NCI-H146 treated with DMSO at 0.1 percent for 48 hours (cell line): Measurements from ENCODE around the gene AP3S2.
"Not testable (repeated sequence)": the region's sequence is repeated elsewhere in the genome, so short reads cannot be mapped to it uniquely, and the experiment has no call there.

Experiments used
- DNase-seq: peaks from one replicate; lab custom pipeline; 2025; ENCODE audit not compliant: unreplicated experiment; lab: John Stamatoyannopoulos, UW

Gene AP3S2

DNA sequence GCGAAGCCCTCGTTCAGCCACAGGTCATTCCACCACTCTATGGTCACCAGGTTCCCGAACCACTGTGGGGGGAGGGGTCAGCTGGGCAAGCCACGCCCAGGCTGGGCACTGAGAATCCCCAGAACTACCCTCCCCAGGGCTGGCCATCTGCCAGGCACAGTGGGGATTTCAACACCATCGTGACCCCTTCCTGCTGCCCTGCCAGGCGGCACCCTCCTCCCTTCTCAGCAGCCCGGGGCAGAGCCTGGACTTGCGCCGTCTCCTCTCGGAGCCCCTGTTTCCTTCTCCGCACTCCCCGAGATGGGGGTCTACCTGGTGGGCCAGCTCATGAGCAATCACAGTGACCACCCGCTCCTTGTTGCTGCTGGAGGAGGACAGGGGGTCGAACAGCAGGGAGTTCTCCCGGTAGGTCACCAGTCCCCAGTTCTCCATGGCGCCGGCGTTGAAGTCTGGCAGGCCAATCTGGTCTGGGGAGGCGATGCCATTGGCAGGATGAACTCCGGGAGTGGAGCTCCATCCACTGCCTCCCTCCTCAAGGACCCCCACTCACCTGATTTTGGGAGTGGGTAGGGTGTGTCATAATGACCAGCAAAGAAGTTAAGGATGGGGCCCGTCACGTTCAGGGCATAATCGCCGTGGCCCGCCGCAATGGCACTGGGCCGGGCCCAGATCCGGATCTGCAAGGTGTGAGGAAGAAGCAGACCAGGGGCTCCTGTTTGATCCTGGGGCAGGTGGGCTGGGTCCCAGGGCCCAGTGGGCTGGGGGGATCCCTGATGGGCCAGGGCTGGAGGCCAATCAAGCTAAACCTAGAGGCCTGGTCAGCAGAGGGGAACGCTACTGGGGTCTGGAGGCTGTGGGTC lies 89.6 kb downstream of the AP3S2 start:
- DNase-seq: no peak

DNA sequence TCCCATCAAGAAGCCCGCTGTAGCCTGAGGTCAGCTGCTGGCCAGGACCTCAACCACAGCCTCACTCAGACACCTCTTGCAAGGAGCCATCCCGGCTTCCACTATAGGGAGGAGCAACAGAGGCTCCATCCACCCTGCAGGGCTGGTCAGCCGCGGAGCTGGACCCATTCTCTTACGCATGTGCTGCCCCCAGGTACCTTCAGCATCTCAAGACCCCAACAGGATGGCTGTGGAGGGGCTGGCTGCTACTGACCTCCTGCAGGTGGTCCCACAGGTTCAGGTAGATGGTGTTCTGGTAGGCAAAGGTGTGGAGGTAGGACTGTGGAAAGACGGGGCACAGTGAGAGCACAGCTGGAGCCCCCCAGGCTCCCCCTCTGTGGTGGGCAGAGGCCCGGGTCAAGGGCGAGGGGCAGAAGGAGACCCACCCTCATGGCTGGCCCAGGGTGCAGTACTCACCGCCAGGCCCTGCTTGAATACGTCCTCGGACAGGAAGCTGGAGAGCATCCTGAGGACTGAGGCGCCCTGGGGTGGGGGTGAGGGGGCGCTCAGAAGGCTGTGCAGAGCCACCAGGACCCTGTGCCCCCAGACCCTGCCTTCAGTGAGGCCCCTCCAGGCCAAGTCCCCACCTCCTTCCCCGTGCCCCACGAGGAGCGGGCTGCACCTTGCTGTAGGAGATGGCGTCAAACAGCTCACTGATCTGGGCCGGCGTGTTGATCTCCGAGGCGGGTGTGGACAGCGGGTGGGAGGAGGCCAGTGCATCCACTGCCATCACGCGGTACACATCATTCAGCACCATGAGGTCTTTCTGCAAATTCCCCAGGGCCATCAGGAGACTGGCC lies 90.6 kb downstream of the AP3S2 start:
- DNase-seq: no peak

DNA sequence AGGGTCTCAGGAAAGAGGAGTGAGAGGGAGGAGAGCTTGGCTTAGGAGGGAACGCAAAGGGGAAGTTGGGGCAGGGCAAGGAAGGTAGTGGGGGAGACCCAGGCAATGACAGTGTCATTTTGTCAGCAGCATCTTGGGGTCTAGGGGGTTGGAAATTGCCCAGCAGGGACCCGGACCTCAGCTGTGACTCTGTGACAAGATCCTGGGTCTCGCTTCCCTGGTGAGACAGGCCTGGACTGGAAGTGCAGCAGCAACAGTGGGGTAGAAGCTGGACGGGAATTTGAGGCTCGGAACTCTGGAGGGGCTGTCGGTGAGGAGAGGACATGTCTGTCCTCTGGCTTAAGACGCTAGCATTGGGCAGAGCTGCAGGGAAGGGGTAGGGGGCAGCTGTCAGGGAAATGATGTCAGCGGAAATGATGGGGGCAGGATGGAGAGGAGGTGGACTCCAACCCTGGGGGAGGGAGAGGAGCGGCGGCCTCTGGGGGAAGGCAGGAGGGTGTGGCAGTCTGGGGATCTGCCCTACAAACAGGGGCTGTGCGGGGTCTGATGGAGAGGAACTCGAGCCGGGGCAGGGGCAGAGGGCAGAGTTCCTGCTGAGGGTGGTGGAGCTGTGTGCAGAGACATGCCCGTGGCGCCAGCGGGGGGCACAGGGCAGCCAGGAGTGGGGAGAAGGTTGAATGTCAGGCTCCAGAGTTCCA lies 91.4 kb downstream of the AP3S2 start:
- no peak for DNase-seq

DNA sequence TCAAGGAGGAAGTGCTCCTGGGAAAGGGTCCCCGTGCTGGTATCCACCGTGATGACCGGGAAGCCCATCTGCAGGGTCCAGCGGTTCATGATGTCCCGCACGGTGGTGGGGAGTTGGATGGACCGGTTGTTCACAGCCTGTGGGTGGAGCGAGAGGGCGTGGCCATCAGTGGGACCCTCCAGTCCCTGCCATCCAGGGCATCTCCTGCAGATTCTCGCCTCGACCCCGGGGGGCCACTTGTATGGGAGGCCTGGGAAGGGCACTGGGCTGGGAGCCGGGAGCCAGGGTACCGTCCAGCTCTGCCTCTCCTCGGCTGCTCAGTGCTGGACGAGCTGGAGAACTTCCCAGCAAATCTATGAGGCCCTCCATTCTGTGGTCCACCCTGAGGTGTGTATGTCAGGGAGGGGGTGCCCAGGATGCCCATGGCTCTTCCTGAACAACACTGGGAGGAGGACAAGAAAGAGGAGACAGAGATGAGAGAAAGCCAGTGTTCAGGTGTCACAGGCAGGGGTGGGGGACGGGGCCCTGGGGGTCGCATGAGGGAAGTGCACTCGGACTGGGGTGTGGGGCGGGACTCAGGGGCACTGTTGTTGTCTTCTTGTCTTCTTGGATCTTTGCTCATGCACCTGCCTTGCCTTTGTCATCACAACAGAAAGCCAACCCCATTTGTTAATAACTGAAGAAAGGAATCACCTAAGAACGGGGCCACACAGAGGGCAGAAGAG lies 92.2 kb downstream of the AP3S2 start:
- no peak for DNase-seq

DNA sequence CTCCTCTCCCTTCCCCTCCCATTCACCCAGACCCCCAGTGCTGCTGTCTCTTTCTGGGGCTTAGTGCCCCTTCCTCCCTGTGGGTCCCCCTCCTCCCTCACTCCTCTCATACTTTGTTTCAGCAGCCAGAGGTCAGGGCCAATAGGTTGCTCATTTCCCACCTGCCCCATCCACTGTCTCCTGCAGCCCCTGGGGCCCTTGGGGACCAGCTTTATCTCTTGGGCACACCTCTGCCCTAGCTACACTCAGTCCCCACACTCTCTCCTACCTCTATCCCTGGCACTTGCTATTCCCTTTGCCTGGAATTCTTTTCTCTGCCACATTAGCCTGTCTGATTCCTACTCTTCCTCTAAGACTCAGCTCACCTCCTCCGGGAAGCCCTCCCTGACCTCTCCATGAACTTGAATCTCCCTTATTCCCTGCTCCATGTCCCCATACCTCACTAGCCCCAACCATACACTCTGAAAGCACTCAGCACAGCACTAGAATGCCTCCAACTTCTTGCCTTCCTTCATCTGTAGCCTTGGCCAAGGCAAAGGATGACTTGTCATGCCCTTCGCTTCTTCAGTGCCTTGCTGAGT lies 93.8 kb downstream of the AP3S2 start:
- DNase-seq: no peak

DNA sequence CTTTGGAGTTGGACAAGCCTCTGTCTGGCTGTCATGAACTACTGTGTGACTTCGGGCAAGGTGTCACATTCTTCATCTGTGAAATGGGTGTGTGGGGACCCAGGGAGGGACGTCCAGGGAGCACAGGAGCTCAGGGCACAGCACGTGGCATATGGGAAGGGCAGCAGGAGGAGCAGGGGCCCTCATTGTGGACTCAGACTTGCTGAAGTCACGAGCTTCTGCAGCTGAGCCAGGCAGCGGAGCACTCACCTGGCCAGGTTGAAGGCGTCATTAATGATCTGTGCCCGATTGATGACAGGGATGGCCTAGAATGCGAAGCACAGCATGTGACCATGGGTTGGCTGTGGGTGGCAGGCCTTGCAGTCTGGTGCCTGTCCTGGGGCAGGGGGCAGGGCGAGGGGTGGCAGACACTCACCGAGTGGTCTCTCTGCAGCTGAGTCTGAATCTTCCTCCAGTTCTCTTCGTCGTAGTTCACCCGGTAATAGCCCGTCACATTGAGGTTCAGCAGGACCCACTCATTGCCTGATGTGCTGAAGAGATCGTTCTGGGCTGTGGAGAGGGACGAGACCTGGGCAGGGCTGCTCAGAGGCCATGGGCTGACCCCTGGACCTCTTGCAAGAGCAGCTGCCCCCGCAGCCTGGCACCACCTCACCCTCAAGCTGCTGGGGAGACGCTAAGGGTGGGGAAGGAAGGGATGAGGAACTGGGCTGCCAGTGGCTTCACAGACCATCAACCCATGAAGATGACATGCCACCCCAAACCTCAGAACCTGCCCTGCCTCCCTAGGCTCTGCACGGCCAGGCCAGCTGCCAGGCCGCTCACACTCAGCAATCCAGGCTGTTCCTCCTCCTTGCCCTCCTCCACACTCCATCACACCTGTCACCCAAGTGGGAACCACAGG lies 94.5 kb downstream of the AP3S2 start:
- DNase-seq: no peak

DNA sequence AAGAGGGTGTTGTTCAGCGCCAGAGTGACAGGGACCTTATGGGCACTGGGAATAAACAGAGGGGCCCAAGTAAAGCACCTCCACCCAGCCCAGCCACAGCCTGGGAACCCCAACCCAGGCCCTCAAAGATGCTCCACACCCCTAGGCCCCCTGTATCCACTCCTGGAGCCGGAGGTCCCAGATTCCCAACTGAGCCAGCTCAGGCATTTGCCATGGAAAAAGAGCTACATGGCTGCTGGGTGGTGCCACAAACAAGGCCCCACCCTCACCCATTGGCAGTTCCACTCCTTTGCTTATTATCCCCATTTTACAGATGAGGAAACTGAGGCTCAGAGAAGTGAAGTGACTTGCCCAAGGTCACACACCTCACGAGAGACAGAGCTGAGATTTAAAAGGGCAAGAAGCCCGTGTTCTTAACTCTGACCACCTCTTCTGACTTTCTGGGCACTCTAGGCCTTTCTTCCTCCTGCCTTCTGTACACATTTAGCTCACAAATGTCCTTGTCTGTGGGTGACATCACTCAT lies 96.1 kb downstream of the AP3S2 start:
- DNase-seq: no peak

DNA sequence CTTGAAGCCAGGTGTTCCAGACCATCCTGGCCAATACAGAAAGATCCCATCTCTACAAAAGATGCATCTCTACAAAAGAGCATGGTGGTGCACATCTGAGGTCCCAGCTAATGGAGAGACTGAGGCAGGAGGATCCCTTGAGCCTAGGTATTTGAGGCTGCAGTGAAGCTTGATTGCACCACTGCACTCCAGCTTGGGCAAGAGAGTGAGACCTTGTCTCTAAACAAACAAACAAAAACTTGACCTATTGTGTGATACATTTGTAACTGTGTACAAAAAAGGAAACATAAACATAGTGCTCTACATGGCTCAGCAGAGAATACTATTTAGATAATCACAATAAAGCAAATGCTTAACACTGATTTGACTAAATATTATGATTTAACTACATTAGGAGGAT lies 97.8 kb downstream of the AP3S2 start:
- DNase-seq: no peak

DNA sequence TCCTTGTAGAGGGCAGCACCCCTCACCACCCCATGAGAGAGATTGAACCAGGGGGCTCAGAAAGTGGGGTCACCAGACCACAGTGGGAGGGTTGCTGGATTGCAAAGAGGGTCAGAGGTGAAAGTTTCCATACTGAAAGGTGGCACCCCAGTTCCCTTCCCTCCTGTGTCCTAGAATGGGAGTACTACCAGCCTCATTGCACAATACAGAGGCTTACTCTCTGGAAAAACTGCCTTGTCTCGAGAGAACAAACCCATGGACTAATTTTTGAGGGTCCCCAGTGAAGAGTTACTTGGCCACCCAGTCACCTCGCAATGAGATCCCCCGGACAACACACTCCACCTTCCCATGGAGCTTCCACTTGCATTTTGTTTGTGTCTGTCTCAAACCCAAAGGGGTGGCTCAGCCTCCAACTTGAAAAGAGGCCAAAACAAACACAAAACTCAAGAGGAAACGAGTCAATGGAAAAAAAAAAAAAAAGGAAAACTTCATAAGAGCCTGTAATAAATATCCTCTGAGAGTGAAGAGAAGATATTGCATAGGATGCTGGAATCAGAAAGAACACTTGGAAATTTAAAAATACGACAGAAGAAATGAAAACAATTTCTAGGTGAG lies 99.1 kb downstream of the AP3S2 start:
- DNase-seq: no peak

DNA sequence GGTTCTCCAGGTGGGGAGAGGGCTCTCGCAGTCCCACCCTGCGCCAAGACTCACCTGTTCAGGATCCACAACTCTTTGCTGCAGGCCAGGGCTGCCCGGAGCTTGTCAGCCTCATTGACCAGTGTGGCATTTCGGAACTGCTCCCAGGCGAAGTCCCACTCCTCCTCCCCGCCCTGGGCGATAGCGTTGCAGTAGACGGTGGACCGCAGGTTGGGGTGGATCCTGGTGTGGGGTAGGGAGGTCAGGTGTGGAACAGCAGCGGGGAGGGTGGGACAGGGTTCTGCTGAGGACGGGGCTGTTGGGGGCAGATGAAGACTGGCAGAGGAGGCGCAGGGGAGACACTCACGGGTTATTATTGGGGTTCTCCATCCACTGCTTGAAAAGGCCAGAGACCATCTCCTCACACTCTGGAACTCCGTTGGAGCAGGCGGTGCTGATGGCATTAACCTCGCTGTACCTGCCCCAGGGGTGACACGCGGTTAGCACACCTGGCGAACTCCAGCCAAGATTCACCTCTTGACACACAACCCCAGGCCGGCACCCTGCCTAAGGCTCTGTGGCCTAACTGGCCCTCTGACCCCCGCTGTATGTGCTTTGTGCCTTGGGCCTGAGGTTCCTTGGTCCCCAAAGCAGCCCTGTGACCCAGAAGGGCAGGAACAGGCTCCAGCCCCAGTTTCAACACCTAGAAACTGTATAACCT lies 101.5 kb downstream of the AP3S2 start:
- no peak for DNase-seq

DNA sequence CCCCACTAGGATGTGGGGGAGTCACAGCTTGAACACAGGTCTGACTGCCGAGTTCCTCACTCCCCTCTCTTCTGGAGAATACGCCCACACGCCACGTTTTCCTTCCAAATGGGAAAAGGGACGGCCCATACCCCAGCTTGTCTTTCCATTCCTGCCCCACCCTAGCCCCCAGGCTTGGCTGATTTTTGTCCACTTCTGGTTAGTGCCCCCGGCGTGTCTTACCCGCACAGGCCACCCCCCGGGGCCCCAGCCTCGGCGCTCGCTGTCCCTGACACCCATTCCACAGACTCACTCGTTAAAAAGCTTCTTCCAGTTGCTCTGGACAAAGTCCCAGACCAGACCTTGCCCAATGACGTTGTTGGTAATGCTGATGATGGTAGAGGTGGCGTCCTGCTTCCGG lies 103.1 kb downstream of the AP3S2 start:
- DNase-seq: no peak

DNA sequence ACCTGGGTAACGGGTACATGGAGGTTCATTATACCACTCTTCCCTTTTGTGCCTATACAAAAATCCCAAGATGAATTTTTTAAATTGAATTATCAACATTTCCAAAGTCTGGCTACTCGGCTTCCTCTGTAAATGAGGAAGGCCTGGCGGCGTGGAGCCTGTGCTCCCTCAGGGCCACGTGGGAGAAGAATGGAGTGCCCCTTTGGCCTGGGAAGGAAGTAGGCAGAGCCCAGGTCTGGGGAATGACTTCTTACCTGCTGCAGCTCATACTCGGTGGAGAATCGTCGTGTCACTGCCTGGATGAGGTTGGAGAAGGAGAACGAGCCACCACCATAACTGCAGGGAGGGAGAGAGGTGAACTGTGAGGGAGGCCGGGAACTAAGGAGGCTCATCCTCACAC lies 103.6 kb downstream of the AP3S2 start:
- no peak for DNase-seq

DNA sequence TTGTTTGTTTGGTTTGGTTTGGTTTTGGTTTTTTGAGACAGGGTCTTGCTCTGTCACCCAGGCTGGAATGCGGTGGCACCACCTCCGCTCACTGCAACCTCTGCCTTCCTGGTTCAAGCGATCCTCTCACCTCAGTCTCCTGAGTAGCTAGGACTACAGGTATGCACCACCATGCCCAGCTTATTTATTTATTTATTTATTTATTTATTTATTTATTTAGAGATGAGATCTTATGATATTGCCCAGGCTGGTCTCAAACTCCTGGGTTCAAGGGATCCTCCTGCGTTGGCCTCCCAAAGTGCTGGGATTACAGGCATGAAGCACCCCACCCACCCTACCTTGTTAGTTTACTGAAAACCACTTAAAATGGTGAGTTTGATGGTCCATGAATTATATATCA lies 105.2 kb downstream of the AP3S2 start:
- not testable (repeated sequence) for DNase-seq

DNA sequence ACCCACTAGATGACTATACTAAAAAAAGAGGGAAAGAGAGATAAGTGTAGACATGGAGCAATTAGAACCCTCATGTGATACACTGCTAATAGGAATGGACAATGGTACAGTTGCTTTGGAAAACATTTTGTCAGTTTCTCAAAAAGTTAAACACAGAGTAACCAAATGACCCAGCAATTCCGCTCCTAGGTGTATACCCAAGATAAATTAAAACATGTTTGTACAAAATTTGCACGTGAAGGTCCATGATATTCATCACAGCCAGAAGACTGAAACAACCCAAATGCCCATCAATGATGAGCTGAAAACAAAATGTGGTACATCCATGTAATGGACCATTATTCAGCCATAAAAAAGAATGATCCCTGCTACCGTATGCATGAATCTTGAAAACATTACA lies 105.8 kb downstream of the AP3S2 start:
- no peak for DNase-seq

DNA sequence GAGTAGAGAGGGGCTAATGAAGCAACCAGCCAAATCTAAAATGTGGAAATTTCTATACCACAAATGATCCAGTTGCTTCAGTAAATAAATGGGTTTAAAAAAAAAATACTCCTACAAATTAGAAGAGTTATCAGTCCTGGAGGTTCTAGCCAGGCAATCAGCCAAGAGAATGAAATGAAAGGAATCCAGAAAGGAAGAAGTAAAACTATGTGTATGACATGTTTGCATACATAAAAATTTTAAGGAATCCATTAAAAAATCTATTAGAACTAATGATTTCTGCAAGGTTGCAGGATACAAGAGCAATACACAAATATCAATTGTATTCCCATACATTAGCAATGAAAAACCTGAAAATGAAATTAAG lies 108.0 kb downstream of the AP3S2 start:
- DNase-seq: no peak

DNA sequence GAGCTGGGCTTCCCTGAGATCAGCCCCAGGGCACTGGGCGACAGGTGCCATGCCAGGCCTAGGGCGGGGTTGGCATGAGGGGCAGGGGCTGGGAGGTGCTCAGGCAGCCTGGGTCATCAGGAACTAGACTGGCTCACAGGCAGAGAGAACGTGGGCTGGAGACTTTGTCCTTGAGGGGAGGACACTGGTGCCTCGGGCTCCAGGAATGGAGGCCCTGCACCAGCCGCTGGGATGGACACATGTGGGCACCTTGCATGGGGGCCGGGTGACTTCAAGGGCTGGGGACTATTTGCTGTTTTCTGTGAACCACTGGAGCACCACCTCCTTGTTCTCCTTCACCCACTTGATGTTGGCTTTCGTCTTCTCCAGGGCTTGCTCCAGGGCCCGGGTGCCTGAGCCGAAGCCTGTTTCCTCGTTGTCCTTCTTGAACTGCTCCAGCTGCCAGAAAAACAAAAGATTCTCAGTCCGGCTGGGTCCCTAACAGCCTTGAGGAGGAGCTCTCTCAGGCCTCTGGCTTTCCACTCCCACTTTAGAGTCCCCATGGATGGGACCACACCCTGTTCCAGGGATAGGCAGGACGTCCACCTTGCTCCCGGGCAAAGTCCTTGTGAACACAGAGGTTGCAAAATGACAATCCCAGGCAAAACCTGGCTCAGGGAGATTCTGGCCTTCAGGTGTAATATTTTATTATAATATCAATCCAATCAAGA lies 108.6 kb downstream of the AP3S2 start:
- no peak for DNase-seq

DNA sequence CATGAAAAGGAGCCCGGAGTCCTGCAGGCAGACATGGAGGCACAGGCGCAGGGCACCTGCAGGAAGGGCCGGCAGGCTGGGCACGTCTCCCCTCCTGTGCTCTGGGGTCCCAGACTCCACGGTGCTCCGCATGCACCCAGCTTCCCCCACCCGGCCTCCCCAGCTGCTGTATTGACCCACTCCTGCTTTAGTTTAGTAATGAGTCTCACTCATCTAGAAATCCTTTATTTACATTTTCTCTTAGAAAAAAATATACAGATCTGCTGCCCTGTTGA lies 109.2 kb downstream of the AP3S2 start:
- no peak for DNase-seq
